Mucosa of rectum (tissue), 2 donors: ENCODE measurements around the gene SMG6.
"Not testable (repeated sequence)": the region's sequence is repeated elsewhere in the genome, so short reads cannot be mapped to it uniquely, and the experiment has no call there.

ENCODE experiments used
- H3K27ac ChIP-seq, 2 donors: one replicate each; pipeline ENCODE4 v1.7.0; 2013; ENCODE audit warnings: inconsistent platforms in 2 of 2, low read depth in 2 of 2, low read length in 2 of 2
- H3K27me3 ChIP-seq, 2 donors: one replicate each; pipeline ENCODE4 v1.7.0; 2013; ENCODE audit warnings: low read length in 2 of 2; ENCODE audit not compliant: control insufficient read depth in 2 of 2, insufficient read depth in 2 of 2
- H3K36me3 ChIP-seq, 2 donors: one replicate each; pipeline ENCODE4 v1.7.0; 2013; ENCODE audit warnings: low read length in 2 of 2; ENCODE audit not compliant: control insufficient read depth in 2 of 2, insufficient read depth in 2 of 2
- H3K4me1 ChIP-seq, 2 donors: one replicate each; pipeline ENCODE4 v1.7.0; 2013; ENCODE audit warnings: low read length in 2 of 2, mild to moderate bottlenecking in 1 of 2; ENCODE audit not compliant: control insufficient read depth in 2 of 2, insufficient read depth in 2 of 2
- H3K4me3 ChIP-seq, 2 donors: one replicate each; pipeline ENCODE4 v1.7.0; 2013; ENCODE audit warnings: low read length in 2 of 2
- H3K9ac ChIP-seq, 2 donors: one replicate each; pipeline ENCODE4 v1.7.0; 2013; ENCODE audit warnings: low read length in 2 of 2, low read depth in 1 of 2, mild to moderate bottlenecking in 1 of 2
- H3K9me3 ChIP-seq, 2 donors: one replicate each; pipeline ENCODE4 v1.7.0; 2013; ENCODE audit warnings: low read length in 2 of 2; ENCODE audit not compliant: control insufficient read depth in 2 of 2
- donor health status: healthy.
- donor health status: Normal muscosa, but diverticular disease.

Gene SMG6

DNA sequence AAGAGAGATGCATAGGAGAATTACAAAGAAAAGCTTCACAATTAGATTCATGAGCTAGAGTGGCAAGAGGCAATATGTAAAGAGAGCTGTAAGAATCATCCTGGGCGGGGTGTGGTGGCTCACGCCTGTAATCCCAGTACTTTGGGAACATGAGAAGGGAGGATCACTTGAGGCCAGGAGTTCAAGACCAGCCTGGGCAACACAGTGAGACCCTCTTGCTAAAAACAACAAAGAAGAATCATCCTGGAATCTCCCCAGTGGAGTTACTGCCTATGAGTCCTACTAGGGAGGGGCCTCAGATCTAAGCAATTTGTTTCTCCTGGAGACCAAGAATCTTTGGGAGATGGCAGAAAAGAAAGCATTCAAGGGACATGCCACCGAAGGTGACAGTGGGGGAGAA lies 129.6 kb downstream of the SMG6 start:
- Histone ChIP-seq H3K27me3 (no peaks in the 10 kb centered on the region), H3K4me3 (no peak overlapping the region), H3K4me1 (peaks cover 5 to 22% of the 10 kb centered on the region in 2 donors), H3K9ac (no peak overlapping the region), H3K36me3 (peaks cover 16 to 20% of the 10 kb centered on the region in 2 donors), H3K9me3 (no peaks in the 10 kb centered on the region), H3K27ac (peak overlapping the region; percentile 53 to 79)

DNA sequence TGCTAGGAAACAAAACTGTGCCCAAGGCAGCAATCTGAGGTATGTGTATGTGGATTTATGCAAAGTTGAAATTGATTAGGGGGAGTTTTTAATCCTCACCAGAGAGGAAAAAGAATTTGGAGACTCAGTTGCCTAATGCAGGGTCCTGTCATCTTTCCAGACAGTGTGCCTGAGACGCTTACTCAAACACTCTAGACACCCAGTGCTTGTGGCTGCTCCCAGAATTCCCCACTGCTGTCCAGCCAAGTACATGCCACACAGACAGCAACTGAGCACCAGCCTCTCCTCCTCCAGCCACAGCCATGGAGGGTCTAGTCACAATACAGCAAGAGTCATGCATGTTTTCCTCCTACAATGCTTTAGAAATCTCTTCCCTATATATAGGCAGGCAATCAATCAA lies 130.6 kb downstream of the SMG6 start:
- Histone ChIP-seq H3K4me1 (peaks cover 0 to 20% of the 10 kb centered on the region in 2 donors), H3K4me3 (no peak overlapping the region)

DNA sequence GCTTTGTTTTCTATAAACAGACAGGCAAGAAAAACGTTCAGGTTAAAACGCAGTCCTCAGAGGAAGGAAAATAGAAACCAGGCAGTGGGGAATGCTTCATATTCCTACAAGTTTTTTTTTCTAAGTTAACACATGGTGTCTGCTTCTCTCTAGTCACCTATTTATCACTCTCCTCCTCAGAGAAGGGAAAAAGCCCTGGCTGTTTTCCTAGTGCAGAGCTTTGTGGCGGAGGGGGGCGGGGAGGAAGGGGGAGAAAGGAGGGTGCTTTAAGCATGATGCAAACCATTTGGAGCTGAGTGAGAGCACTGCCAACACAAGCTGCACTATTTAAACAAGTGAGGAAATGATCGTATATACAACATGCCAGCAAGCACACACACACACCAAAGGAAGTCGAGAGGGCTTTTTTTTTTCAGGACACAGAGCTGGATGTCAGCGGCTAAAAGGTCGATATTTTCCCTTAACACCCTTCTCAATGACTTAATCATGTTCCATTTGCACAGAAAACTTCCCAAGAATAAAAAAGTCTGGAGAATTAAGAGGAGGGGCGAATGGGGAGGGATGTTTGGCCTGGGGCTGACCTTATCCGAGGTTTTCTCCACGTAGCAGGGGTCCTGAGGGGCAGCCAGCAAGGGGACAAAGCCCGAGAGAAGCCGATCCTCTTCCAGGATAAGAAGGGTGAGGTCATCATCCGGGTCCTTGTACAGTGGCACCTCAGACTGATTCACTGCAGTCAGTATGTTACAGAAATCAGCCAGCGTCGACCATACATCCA lies 131.3 kb downstream of the SMG6 start:
- H3K36me3 ChIP-seq, result peaks cover 15 to 16% of the 10 kb centered on the region in 2 donors
- H3K9me3 ChIP-seq, result no peaks in the 10 kb centered on the region
- peak overlapping the region; percentile 68 to 79 for H3K27ac ChIP-seq
- no peak overlapping the region for H3K4me3 ChIP-seq
- peak overlapping the region in 1 of 2 donors; percentile 36 for H3K9ac ChIP-seq
- peaks cover 0 to 14% of the 10 kb centered on the region in 2 donors for H3K4me1 ChIP-seq
- H3K27me3 ChIP-seq, result no peaks in the 10 kb centered on the region

More for the DNA sequence above, 130.6 kb downstream of the SMG6 start:
- H3K27ac ChIP-seq, result peak overlapping the region; percentile 68 to 79
- peak overlapping the region in 1 of 2 donors; percentile 36 for H3K9ac ChIP-seq
- H3K36me3 ChIP-seq, result peaks cover 16 to 20% of the 10 kb centered on the region in 2 donors
- H3K27me3 ChIP-seq, result no peaks in the 10 kb centered on the region
- no peaks in the 10 kb centered on the region for H3K9me3 ChIP-seq

DNA sequence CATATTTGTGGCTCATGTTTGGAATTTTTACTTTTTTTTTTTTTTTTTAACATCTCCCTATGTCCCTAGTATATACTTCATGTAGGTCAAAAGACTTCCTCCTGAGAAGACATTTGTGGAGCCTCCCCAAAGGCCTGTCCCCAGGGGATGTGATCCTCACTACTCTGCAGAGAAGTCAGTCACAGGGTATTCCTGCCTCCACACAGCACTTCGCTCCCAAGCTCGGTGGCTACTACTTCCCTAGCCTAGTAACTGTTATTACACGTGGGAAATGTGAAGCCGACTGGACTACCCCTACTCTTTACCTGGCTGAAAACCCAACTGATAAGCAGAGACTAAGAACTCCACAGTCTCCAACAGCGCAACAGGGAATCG lies 131.9 kb downstream of the SMG6 start:
- Histone ChIP-seq H3K4me3 (no peak overlapping the region), H3K36me3 (peaks cover 15 to 16% of the 10 kb centered on the region in 2 donors), H3K27me3 (no peaks in the 10 kb centered on the region), H3K9me3 (no peaks in the 10 kb centered on the region), H3K9ac (no peak overlapping the region), H3K27ac (peak overlapping the region; percentile 68 to 79), H3K4me1 (peaks cover 0 to 11% of the 10 kb centered on the region in 2 donors)

DNA sequence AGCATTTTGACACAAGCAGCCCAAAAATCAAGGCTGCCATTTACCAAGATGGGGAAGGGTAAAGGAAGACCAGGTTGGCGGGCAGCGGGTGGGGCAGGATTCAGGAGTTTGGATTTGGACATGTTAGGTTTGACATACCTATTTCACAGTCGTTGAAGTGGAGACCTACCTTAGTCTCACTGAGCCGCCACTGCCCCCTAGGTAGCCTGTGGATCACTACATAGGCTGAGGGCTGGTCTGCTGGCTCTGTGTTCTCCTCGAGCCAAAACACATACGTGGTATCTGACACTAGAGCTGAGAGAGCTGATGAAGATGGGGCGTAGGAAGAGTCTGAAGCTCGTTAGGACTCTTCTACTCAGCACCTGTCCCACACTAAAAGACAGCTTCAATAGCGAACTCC lies 133.6 kb downstream of the SMG6 start:
- Histone ChIP-seq H3K27ac (no peak overlapping the region), H3K9ac (no peak overlapping the region), H3K4me1 (peaks cover 0 to 7% of the 10 kb centered on the region in 2 donors), H3K9me3 (no peaks in the 10 kb centered on the region), H3K4me3 (no peak overlapping the region), H3K27me3 (no peaks in the 10 kb centered on the region), H3K36me3 (peaks cover 17 to 23% of the 10 kb centered on the region in 2 donors)

DNA sequence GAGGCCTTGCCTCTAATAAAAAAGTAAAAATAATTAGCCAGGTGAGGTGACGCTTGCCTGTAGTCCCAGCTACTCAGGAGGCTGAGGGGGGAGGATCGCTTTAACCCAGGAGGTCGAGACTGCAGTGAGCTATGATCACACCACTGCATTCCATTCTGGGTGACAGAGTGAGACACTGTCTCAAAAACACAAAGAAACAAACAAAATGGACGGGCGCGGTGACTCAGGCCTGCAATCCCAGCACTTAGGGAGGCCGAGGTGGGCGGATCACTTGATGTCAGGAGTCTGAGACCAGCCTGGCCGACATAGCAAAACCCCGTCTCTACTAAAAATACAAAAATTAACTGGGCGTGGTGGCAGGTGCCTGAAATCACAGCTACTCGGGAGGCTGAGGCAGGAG lies 137.9 kb downstream of the SMG6 start:
- H3K4me1 ChIP-seq, H3K9me3 ChIP-seq, H3K27me3 ChIP-seq, H3K9ac ChIP-seq, H3K27ac ChIP-seq, H3K4me3 ChIP-seq: not testable (repeated sequence)
- peaks cover 17 to 28% of the 10 kb centered on the region in 2 donors for H3K36me3 ChIP-seq

DNA sequence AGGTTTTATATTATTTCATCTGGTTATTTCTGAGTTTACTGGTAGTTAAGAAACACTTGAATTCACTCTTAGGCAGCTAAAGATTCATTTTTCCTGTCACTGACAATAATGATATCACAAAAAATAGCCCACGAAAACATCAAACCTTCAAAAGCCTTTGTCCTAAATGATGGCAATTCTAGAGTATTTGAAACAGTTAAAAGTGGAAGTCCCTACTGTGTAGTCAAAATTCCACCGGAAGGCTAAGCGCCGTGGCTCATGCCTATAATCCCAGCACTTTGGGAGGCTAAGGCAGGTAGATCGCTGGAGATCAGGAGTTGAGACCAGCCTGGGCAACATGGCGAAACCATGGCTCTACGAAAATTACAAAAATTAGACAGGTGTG lies 145.2 kb downstream of the SMG6 start:
- no peak overlapping the region for H3K4me3 ChIP-seq
- H3K27me3 ChIP-seq, result no peaks in the 10 kb centered on the region
- no peak overlapping the region for H3K9ac ChIP-seq
- H3K4me1 ChIP-seq, result peaks cover 4 to 6% of the 10 kb centered on the region in 2 donors
- H3K9me3 ChIP-seq, result no peaks in the 10 kb centered on the region
- H3K27ac ChIP-seq, result no peak overlapping the region
- H3K36me3 ChIP-seq, result peaks cover 7 to 26% of the 10 kb centered on the region in 2 donors

DNA sequence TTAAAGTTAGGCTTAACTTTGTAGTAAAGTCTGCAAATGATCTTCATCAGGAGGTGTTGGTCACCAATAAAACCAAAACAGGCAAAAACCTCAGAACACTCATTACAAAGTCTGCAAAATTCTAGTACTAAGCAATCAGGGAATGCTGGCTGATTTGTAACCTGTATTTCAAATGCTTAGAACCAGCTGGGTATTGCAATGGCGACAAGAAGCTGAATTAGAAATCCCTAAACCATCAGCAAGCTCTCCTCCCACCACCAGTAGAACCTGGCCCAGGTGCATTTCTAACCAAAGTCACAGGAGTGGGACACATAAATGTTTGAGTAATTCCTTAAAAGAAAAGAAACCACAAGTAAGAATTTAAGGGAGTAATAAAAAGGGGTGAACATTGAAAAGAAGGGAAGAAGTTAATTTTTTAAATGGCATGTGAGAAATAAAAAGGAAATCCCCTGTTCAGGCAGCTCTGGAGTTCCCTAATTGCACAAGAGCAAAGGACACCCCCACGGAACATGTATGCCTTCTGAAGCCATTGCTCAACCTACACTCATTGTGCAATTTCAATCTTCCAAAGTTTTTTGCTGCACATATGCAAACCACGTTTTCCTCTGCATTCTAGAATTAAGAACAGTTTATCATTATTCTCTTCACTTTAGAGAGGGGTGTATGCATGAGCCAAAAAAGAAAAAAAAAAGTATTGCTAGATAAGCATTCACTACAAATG lies 145.8 kb downstream of the SMG6 start:
- Histone ChIP-seq H3K4me3 (no peak overlapping the region), H3K36me3 (peaks cover 7 to 24% of the 10 kb centered on the region in 2 donors), H3K4me1 (peaks cover 4 to 6% of the 10 kb centered on the region in 2 donors), H3K9me3 (no peaks in the 10 kb centered on the region), H3K27me3 (no peaks in the 10 kb centered on the region), H3K9ac (no peak overlapping the region), H3K27ac (peak overlapping the region in 1 of 2 donors; percentile 44)

DNA sequence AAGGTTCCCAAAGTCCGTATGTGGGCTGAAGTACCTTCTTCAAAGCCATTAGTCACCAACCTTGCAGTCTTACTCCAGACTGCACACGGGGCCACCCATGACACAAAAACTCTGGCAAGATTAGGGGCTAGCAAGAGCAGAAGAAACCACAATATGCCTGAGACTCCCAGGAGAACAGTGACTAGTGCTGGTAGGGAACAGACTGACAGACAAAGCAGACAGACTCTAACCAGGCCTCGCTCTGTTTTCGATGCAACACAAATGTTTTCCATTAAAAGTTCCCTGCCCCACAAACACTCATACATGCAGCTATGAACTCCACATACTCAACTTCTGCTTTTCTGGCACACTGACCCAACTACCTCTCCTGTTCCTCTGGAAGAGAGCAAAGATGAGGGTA lies 146.5 kb downstream of the SMG6 start:
- Histone ChIP-seq H3K4me3 (no peak overlapping the region), H3K9me3 (no peaks in the 10 kb centered on the region), H3K27me3 (no peaks in the 10 kb centered on the region), H3K27ac (peak overlapping the region in 1 of 2 donors; percentile 44), H3K9ac (no peak overlapping the region), H3K36me3 (peaks cover 7 to 20% of the 10 kb centered on the region in 2 donors), H3K4me1 (peaks cover 4 to 6% of the 10 kb centered on the region in 2 donors)

DNA sequence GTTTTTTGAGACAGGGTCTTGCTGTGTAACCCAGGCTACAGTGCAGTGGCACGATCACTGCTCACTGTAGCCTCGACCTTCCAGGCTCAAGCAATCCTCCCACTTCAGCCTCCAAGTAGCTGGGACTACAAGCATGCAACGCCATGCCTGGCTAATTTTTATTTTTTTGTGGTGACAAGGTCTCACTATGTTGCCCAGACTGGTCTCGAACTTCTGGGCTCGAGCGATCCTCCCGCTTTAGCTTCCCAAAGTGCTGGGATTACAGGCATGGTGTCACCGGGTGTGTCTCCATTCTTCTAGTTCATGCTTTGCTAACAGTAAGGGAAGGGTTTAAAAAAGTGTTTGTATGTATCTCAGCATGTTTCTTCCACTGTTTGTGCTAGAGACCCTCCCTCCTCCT lies 146.9 kb downstream of the SMG6 start:
- H3K27ac ChIP-seq, result peak overlapping the region in 1 of 2 donors; percentile 44

More for the DNA sequence above, 146.9 kb downstream of the SMG6 start:
- H3K4me1 ChIP-seq, result peaks cover 4 to 6% of the 10 kb centered on the region in 2 donors
- H3K9me3 ChIP-seq, result no peaks in the 10 kb centered on the region
- no peak overlapping the region for H3K9ac ChIP-seq
- H3K27me3 ChIP-seq, result no peaks in the 10 kb centered on the region
- no peak overlapping the region for H3K4me3 ChIP-seq
- peaks cover 7 to 20% of the 10 kb centered on the region in 2 donors for H3K36me3 ChIP-seq
